Measurements from ENCODE around the gene NHS.

GRCh38 chrX:17700976-17701375 is 326.0 kb downstream of the NHS start:
- TF ChIP-seq, protein P1, sequence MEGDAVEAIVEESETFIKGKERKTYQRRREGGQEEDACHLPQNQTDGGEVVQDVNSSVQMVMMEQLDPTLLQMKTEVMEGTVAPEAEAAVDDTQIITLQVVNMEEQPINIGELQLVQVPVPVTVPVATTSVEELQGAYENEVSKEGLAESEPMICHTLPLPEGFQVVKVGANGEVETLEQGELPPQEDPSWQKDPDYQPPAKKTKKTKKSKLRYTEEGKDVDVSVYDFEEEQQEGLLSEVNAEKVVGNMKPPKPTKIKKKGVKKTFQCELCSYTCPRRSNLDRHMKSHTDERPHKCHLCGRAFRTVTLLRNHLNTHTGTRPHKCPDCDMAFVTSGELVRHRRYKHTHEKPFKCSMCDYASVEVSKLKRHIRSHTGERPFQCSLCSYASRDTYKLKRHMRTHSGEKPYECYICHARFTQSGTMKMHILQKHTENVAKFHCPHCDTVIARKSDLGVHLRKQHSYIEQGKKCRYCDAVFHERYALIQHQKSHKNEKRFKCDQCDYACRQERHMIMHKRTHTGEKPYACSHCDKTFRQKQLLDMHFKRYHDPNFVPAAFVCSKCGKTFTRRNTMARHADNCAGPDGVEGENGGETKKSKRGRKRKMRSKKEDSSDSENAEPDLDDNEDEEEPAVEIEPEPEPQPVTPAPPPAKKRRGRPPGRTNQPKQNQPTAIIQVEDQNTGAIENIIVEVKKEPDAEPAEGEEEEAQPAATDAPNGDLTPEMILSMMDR (IDR thresholded peaks at IDR 0.05), result no peak
- no peak for TF ChIP-seq POLR2A (IDR thresholded peaks at IDR 0.05)
